RWPE2 (cell line): ENCODE data around the gene CHIC1.
A peak's percentile ranks its signal among the peaks of the same experiment; 100 is the strongest.
"Not testable (repeated sequence)": the region's sequence is repeated elsewhere in the genome, so short reads cannot be mapped to it uniquely, and the experiment has no call there.

Experiments used
- ATAC-seq: fragments of 200-7000 bp; cut with Tn5 transposase; 3 replicates; pipeline ENCODE4 v1.9.1; 2021; ENCODE audit warnings: low read depth
- DNase-seq: peaks from one replicate; pipeline ENCODE4 v3.0.0-alpha.2; 2020; ENCODE audit warnings: low spot score
- H3K27ac ChIP-seq: fragments of 450-650 bp; 2 replicates; pipeline ENCODE4 v1.5.1; 2017; ENCODE audit warnings: mild to moderate bottlenecking; ENCODE audit not compliant: poor library complexity, severe bottlenecking
- H3K27me3 ChIP-seq: fragments of 250-450 bp; sonication (Bioruptor Pico); 2 replicates; pipeline ENCODE4 v1.5.1; 2021; ENCODE audit warnings: mild to moderate bottlenecking, moderate library complexity; ENCODE audit not compliant: insufficient read depth, poor library complexity, severe bottlenecking
- H3K36me3 ChIP-seq: fragments of 250-450 bp; sonication (Bioruptor Pico); 2 replicates; pipeline ENCODE4 v1.5.1; 2020; ENCODE audit warnings: low read depth, mild to moderate bottlenecking, moderate library complexity
- H3K4me1 ChIP-seq: fragments of 250-450 bp; sonication (Bioruptor Pico); 2 replicates; pipeline ENCODE4 v1.5.1; 2021; ENCODE audit warnings: mild to moderate bottlenecking, moderate library complexity; ENCODE audit not compliant: insufficient read depth, poor library complexity, severe bottlenecking
- H3K4me3 ChIP-seq: fragments of 250-450 bp; sonication (Bioruptor Pico); 2 replicates; pipeline ENCODE4 v1.5.1; 2021; ENCODE audit warnings: mild to moderate bottlenecking, moderate library complexity; ENCODE audit not compliant: severe bottlenecking
- H3K9me3 ChIP-seq: fragments of 250-450 bp; sonication (Bioruptor Pico); 2 replicates; pipeline ENCODE4 v1.5.1; 2021; ENCODE audit warnings: mild to moderate bottlenecking, moderate library complexity; ENCODE audit not compliant: severe bottlenecking
- CTCF ChIP-seq: fragments of 450-650 bp; IDR thresholded peaks from one replicate; pipeline ENCODE4 v1.5.1; 2017; ENCODE audit warnings: mild to moderate bottlenecking, moderate library complexity; ENCODE audit not compliant: poor library complexity, severe bottlenecking

Gene CHIC1

GRCh38 chrX:73561801-73562200, 1.2 kb upstream of the CHIC1 start:
- peaks cover 5% of the 10 kb centered on the region for H3K4me1 ChIP-seq

GRCh38 chrX:73562458-73562857, 539 bp upstream of the CHIC1 start:
- H3K4me3 ChIP-seq, result peak overlapping the region; percentile 52
- ATAC-seq (0 out of 3 replicates have a peak, but pooled peaks have one; percentile 9), DNase-seq (no peak)
- no peaks in the 10 kb centered on the region for H3K36me3 ChIP-seq
- no peak for TF ChIP-seq CTCF
- H3K27me3 ChIP-seq, result no peaks in the 10 kb centered on the region
- H3K9me3 ChIP-seq, result no peaks in the 10 kb centered on the region
- H3K4me1 ChIP-seq, result peaks cover 5% of the 10 kb centered on the region
- H3K27ac ChIP-seq, result no peak overlapping the region

More at GRCh38 chrX:73561801-73562200, 1.2 kb upstream of the CHIC1 start:
- no peaks in the 10 kb centered on the region for H3K27me3 ChIP-seq
- DNase-seq (no peak), ATAC-seq (no peak)
- H3K9me3 ChIP-seq, result no peaks in the 10 kb centered on the region
- no peaks in the 10 kb centered on the region for H3K36me3 ChIP-seq
- no peak overlapping the region for H3K27ac ChIP-seq
- no peak overlapping the region for H3K4me3 ChIP-seq
- no peak for TF ChIP-seq CTCF

- Histone ChIP-seq H3K27ac (peak overlapping the region; percentile 57), H3K4me1 (peaks cover 5% of the 10 kb centered on the region), H3K9me3 (no peaks in the 10 kb centered on the region), H3K4me3 (peak overlapping the region; percentile 52), H3K27me3 (no peaks in the 10 kb centered on the region), H3K36me3 (no peaks in the 10 kb centered on the region)
- ATAC-seq (peak; percentile 66; the same call in 2 of the 3 replicates), DNase-seq (no peak)
- no peak for TF ChIP-seq CTCF
Measured at GRCh38 chrX:73563738-73564068, 706 bp downstream of the CHIC1 start.

GRCh38 chrX:73577361-73577760, 14.4 kb downstream of the CHIC1 start:
- Histone ChIP-seq H3K4me1 (peaks cover 6% of the 10 kb centered on the region), H3K4me3 (no peak overlapping the region), H3K27me3 (no peaks in the 10 kb centered on the region), H3K36me3 (no peaks in the 10 kb centered on the region), H3K27ac (no peak overlapping the region), H3K9me3 (no peaks in the 10 kb centered on the region)
- no peak for TF ChIP-seq CTCF
- DNase-seq (no peak), ATAC-seq (peak; percentile 94)

GRCh38 chrX:73581002-73581628, 18.1 kb downstream of the CHIC1 start:
- Histone ChIP-seq H3K27me3 (no peaks in the 10 kb centered on the region), H3K27ac (no peak overlapping the region), H3K9me3 (no peaks in the 10 kb centered on the region), H3K4me3 (no peak overlapping the region), H3K4me1 (peaks cover 6% of the 10 kb centered on the region), H3K36me3 (no peaks in the 10 kb centered on the region)
- ATAC-seq (no peak), DNase-seq (no peak)
- no peak for TF ChIP-seq CTCF

- not testable (repeated sequence) for H3K27me3 ChIP-seq, H3K9me3 ChIP-seq, ATAC-seq, H3K27ac ChIP-seq, DNase-seq, H3K4me3 ChIP-seq, H3K36me3 ChIP-seq, H3K4me1 ChIP-seq
Measured at GRCh38 chrX:73597758-73598157, 34.8 kb downstream of the CHIC1 start.
